Neural cell (in vitro differentiated cells): Measurements from ENCODE around the gene VPS50. TPM values are rescaled to one million over a fixed set of nuclear protein-coding genes. Genes with fewer than 3 reads are reported as not detected.

Source experiments
- H2AFZ ChIP-seq: fragments of 200-600, 300-800 bp; sonication (generic), shearing (Covaris generic); 2 replicates; pipeline ENCODE4 v1.6.0; 2014; ENCODE audit warnings: low read depth, mild to moderate bottlenecking, antibody characterized with exemption, low read length, moderate library complexity
- H3F3A ChIP-seq: fragments of 200-600 bp; shearing (Covaris generic); 2 replicates; pipeline ENCODE4 v1.6.1; 2016; ENCODE audit warnings: mild to moderate bottlenecking, moderate library complexity, mixed read lengths, antibody characterized with exemption, low read length; ENCODE audit not compliant: insufficient read depth, poor library complexity, severe bottlenecking
- H3K27ac ChIP-seq: fragments of 200-600, 300-800 bp; sonication (generic), shearing (Covaris generic); 2 replicates; pipeline ENCODE4 v1.5.1; 2014; ENCODE audit warnings: mild to moderate bottlenecking, low read length, moderate library complexity
- H3K27me3 ChIP-seq: fragments of 300-800, 200-600 bp; sonication (generic), shearing (Covaris generic); 2 replicates; pipeline ENCODE4 v1.6.0; 2014; ENCODE audit warnings: mild to moderate bottlenecking, low read depth, low read length, moderate library complexity; ENCODE audit not compliant: insufficient read depth
- H3K36me3 ChIP-seq: fragments of 300-800, 200-600 bp; sonication (generic), shearing (Covaris generic); 2 replicates; pipeline ENCODE4 v1.5.1; 2014; ENCODE audit warnings: mild to moderate bottlenecking, antibody characterized with exemption, low read length, moderate library complexity; ENCODE audit not compliant: insufficient read depth
- H3K4me2 ChIP-seq: fragments of 300-800, 200-600 bp; sonication (generic), shearing (Covaris generic); 2 replicates; pipeline ENCODE4 v1.6.0; 2014; ENCODE audit warnings: mild to moderate bottlenecking, low read length
- H3K4me3 ChIP-seq: fragments of 300-800, 200-600 bp; sonication (generic), shearing (Covaris generic); 2 replicates; pipeline ENCODE4 v1.5.1; 2014; ENCODE audit warnings: mild to moderate bottlenecking, low read length, moderate library complexity
- H3K79me2 ChIP-seq: fragments of 200-600 bp; shearing (Covaris generic); replicated peaks from 2 replicates; pipeline ENCODE4 v1.6.0; 2014; ENCODE audit warnings: mild to moderate bottlenecking, low read length, moderate library complexity; ENCODE audit not compliant: insufficient read depth
- H3K9ac ChIP-seq: fragments of 300-800, 200-600 bp; sonication (generic), shearing (Covaris generic); 2 replicates; pipeline ENCODE4 v1.6.1; 2016; ENCODE audit warnings: mild to moderate bottlenecking, low read length, mixed read lengths
- H3K9me2 ChIP-seq: fragments of 200-600 bp; shearing (Covaris generic); 2 replicates; pipeline ENCODE4 v1.6.1; 2016; ENCODE audit warnings: mild to moderate bottlenecking, low read length, mixed read lengths; ENCODE audit not compliant: insufficient read depth
- H3K9me3 ChIP-seq: fragments of 200-600, 300-800 bp; sonication (generic), shearing (Covaris generic); 2 replicates; pipeline ENCODE4 v1.6.1; 2016; ENCODE audit warnings: mild to moderate bottlenecking, mixed run types, low read length, moderate library complexity, mixed read lengths
- H4K20me1 ChIP-seq: fragments of 200-600 bp; shearing (Covaris generic); 2 replicates; pipeline ENCODE4 v1.6.1; 2016; ENCODE audit warnings: mild to moderate bottlenecking, mixed run types; ENCODE audit not compliant: insufficient read depth
- EP300 ChIP-seq: fragments of 450-650 bp; conservative IDR thresholded peaks from 2 replicates; pipeline ENCODE4 v1.6.1; 2014; ENCODE audit warnings: antibody characterized with exemption, mild to moderate bottlenecking, moderate library complexity; ENCODE audit not compliant: poor library complexity, severe bottlenecking
- EZH2 ChIP-seq: fragments of 200-600, 300-800 bp; shearing (Covaris generic), sonication (generic); IDR thresholded peaks from 2 replicates; pipeline ENCODE4 v1.6.1; 2014; ENCODE audit warnings: antibody characterized with exemption, low read length, borderline replicate concordance, mild to moderate bottlenecking; ENCODE audit not compliant: insufficient read depth, poor library complexity, severe bottlenecking
- MXI1 ChIP-seq: fragments of 450-650 bp; conservative IDR thresholded peaks from 2 replicates; pipeline ENCODE4 v1.6.1; 2014; ENCODE audit warnings: antibody characterized with exemption, mild to moderate bottlenecking; ENCODE audit not compliant: poor library complexity, severe bottlenecking
- POLR2AphosphoS5 ChIP-seq: IDR thresholded peaks from 2 replicates; pipeline ENCODE4 v1.6.1; 2012
- RAD21 ChIP-seq: fragments of 450-650 bp; conservative IDR thresholded peaks from 2 replicates; pipeline ENCODE4 v1.6.1; 2014; ENCODE audit warnings: antibody characterized with exemption, mild to moderate bottlenecking, moderate library complexity
- SMC3 ChIP-seq: fragments of 450-650 bp; conservative IDR thresholded peaks from 2 replicates; pipeline ENCODE4 v1.6.1; 2014; ENCODE audit warnings: antibody characterized with exemption, mild to moderate bottlenecking, moderate library complexity; ENCODE audit not compliant: poor library complexity
- TAF1 ChIP-seq: IDR thresholded peaks from 2 replicates; pipeline ENCODE4 v1.6.1; 2012; ENCODE audit warnings: low read depth
- polyA plus RNA-seq: library from polyadenylated mRNA; depleted of rRNA; stranded (reverse); fragments of >200 nt; gene quantifications from 2 replicates; pipeline ENCODE4 v1.2.3, GENCODE V29; 2014
- TF ChIP-seq, protein P1 (sequence below): IDR thresholded peaks from 2 replicates; pipeline ENCODE4 v1.6.1; 2012; ENCODE audit warnings: borderline replicate concordance
- TF ChIP-seq, protein P2 (sequence below): fragments of 450-650 bp; IDR thresholded peaks from 2 replicates; pipeline ENCODE4 v1.5.1; 2014; ENCODE audit warnings: antibody characterized with exemption, mild to moderate bottlenecking, moderate library complexity; ENCODE audit not compliant: poor library complexity, severe bottlenecking

VPS50 gene
- polyA plus RNA-seq, 1 donor from 2014 or later: 58.2 TPM

DNA sequence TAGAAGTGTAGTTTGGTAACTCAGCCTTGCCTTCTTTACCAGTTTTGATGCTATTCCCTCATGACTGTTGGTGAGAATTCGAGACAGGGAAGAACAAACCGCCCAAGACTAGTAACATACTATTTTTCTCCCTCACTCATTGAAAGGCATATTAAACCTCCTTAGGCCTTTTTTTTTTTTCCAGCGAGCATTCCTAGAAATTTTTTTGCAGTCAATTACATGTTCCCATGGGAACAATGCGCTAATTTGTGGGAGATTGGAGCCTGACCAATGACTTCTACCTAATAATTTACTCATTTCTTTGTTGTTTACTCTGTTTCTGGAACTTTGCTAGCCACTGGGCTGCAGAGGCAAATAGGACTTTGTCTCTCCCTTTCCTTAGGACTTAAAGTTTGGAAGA lies 6.0 kb downstream of the VPS50 start:
- Histone ChIP-seq H3K27ac (no peak overlapping the region), H3K9me3 (no peaks in the 10 kb centered on the region)

DNA sequence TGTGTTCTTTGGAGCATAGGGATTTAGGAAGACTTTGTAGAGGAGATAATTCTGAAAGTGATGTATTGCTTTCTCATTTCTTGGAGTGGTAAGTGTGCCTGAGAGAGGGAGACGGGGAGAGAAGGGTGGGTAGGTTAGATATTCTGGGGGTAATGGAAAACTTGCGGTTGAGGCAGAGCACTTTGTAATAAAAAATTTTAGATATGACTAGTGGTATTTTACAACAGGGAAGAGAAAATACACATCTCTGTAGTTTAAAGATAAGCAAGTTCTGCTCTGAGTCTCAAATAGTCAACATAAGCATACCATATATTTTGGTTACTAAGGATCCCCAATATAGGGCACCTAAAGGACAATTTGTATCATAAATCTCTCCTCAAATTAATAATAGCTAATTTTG lies 6.6 kb downstream of the VPS50 start:
- no peaks in the 10 kb centered on the region for H3K9me3 ChIP-seq
- H2AFZ ChIP-seq: no peak overlapping the region
- H3K4me3 ChIP-seq: no peak overlapping the region
- no peak overlapping the region for H3K9ac ChIP-seq
- H3K36me3 ChIP-seq: no peaks in the 10 kb centered on the region
- H4K20me1 ChIP-seq: no peaks in the 10 kb centered on the region
- H3K27ac ChIP-seq: no peak overlapping the region
- H3K27me3 ChIP-seq: no peaks in the 10 kb centered on the region
- no peak overlapping the region for H3K4me2 ChIP-seq
- H3F3A ChIP-seq: no peaks in the 10 kb centered on the region
- no peak for TF ChIP-seq EP300
- no peak for TF ChIP-seq POLR2AphosphoS5
- no peak for TF ChIP-seq TAF1
- TF ChIP-seq SMC3: no peak
- TF ChIP-seq RAD21: no peak
- TF ChIP-seq, protein P1, sequence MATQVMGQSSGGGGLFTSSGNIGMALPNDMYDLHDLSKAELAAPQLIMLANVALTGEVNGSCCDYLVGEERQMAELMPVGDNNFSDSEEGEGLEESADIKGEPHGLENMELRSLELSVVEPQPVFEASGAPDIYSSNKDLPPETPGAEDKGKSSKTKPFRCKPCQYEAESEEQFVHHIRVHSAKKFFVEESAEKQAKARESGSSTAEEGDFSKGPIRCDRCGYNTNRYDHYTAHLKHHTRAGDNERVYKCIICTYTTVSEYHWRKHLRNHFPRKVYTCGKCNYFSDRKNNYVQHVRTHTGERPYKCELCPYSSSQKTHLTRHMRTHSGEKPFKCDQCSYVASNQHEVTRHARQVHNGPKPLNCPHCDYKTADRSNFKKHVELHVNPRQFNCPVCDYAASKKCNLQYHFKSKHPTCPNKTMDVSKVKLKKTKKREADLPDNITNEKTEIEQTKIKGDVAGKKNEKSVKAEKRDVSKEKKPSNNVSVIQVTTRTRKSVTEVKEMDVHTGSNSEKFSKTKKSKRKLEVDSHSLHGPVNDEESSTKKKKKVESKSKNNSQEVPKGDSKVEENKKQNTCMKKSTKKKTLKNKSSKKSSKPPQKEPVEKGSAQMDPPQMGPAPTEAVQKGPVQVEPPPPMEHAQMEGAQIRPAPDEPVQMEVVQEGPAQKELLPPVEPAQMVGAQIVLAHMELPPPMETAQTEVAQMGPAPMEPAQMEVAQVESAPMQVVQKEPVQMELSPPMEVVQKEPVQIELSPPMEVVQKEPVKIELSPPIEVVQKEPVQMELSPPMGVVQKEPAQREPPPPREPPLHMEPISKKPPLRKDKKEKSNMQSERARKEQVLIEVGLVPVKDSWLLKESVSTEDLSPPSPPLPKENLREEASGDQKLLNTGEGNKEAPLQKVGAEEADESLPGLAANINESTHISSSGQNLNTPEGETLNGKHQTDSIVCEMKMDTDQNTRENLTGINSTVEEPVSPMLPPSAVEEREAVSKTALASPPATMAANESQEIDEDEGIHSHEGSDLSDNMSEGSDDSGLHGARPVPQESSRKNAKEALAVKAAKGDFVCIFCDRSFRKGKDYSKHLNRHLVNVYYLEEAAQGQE: no peak
- TF ChIP-seq EZH2: no peak
- no peak for TF ChIP-seq MXI1
- no peaks in the 10 kb centered on the region for H3K9me2 ChIP-seq
- H3K79me2 ChIP-seq: peaks cover 33% of the 10 kb centered on the region

More for the DNA sequence above, 6.0 kb downstream of the VPS50 start:
- Histone ChIP-seq H3K79me2 (peaks cover 40% of the 10 kb centered on the region), H3K9me2 (no peaks in the 10 kb centered on the region), H3K4me2 (no peak overlapping the region), H3F3A (no peaks in the 10 kb centered on the region), H3K4me3 (no peak overlapping the region), H4K20me1 (no peaks in the 10 kb centered on the region), H3K36me3 (no peaks in the 10 kb centered on the region), H2AFZ (no peak overlapping the region), H3K27me3 (no peaks in the 10 kb centered on the region), H3K9ac (no peak overlapping the region)
- no peak for TF ChIP-seq MXI1
- TF ChIP-seq, protein P1: no peak
- TF ChIP-seq RAD21: no peak
- no peak for TF ChIP-seq POLR2AphosphoS5
- no peak for TF ChIP-seq SMC3
- no peak for TF ChIP-seq EZH2
- TF ChIP-seq, protein P2, sequence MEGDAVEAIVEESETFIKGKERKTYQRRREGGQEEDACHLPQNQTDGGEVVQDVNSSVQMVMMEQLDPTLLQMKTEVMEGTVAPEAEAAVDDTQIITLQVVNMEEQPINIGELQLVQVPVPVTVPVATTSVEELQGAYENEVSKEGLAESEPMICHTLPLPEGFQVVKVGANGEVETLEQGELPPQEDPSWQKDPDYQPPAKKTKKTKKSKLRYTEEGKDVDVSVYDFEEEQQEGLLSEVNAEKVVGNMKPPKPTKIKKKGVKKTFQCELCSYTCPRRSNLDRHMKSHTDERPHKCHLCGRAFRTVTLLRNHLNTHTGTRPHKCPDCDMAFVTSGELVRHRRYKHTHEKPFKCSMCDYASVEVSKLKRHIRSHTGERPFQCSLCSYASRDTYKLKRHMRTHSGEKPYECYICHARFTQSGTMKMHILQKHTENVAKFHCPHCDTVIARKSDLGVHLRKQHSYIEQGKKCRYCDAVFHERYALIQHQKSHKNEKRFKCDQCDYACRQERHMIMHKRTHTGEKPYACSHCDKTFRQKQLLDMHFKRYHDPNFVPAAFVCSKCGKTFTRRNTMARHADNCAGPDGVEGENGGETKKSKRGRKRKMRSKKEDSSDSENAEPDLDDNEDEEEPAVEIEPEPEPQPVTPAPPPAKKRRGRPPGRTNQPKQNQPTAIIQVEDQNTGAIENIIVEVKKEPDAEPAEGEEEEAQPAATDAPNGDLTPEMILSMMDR: no peak
- TF ChIP-seq EP300: no peak
- TF ChIP-seq TAF1: no peak
